ENCODE data around the gene ASB7.

DNA sequence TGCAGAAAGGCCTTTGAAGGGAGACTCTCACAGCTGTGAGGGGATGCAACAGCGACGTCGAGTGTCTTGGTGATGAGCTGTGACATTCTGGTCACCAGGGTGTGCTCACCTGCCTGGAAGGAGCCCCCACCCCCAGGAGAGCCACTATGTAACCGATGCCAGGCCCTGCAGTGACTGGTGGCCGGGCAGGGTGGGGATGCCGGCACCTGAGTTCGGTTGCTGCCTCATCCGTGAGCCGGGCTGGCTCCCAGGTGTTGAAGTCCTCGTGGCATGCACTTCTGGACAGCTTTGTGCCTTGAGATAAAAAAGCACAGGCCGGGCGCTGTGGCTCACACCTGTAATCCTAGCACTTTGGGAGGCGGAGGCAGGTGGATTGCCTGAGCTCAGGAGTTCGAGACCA, 56.5 kb downstream of the ASB7 start:
- TF ChIP-seq CTCF (optimal IDR thresholded peaks at IDR 0.05 in 1 of 3, IDR thresholded peaks at IDR 0.05 in 1 of 3, conservative IDR thresholded peaks at IDR 0.05 in 1 of 3; ENCODE audit: extremely low read depth in 1 of 3, insufficient read depth in 2 of 3, low read length in 3 of 3) (no peak), EZH2 (IDR thresholded peaks at IDR 0.05; ENCODE audit: low read length) (no peak)

Measured in keratinocyte (primary cell).